Colonic mucosa (tissue), 4 donors: ENCODE results near the gene ALAS2. TPM values are rescaled to one million over a fixed set of nuclear protein-coding genes. Genes with fewer than 3 reads are reported as not detected.
A peak's percentile ranks its signal among the peaks of the same experiment; 100 is the strongest.
"Not testable (repeated sequence)": the region's sequence is repeated elsewhere in the genome, so short reads cannot be mapped to it uniquely, and the experiment has no call there.

Experiments used
- DNase-seq: peaks from one replicate; pipeline ENCODE4 v3.0.0-alpha.2; 2020
- H3K27ac ChIP-seq: fragments of 200-600 bp; one replicate; pipeline ENCODE4 v1.8.0; 2021
- H3K27me3 ChIP-seq: fragments of 200-600 bp; one replicate; pipeline ENCODE4 v1.8.0; 2021
- H3K36me3 ChIP-seq: fragments of 200-600 bp; one replicate; pipeline ENCODE4 v1.8.0; 2021
- H3K4me1 ChIP-seq: fragments of 200-600 bp; one replicate; pipeline ENCODE4 v1.8.0; 2021; ENCODE audit warnings: mild to moderate bottlenecking
- H3K4me3 ChIP-seq: fragments of 200-600 bp; one replicate; pipeline ENCODE4 v1.8.0; 2021
- H3K9ac ChIP-seq, 2 donors: one replicate each; pipeline ENCODE4 v1.7.0; 2013; ENCODE audit warnings: control low read depth in 2 of 2, low read depth in 2 of 2, low read length in 2 of 2
- H3K9me3 ChIP-seq: fragments of 200-600 bp; one replicate; pipeline ENCODE4 v1.8.0; 2021
- intact Hi-C: fragments of 100-400 bp; cut with DNase I; formaldehyde crosslinking; loops from one replicate; pipeline ENCODE4 v1.14.1; 2022
- total RNA-seq, 2 donors: library from RNA; stranded (reverse); fragmentation: NEBNext Ultra II Directional in 1 of 2; extraction: Animal tissue kit (Norgen Biotek cat#: 25700) in 1 of 2; gene quantifications; one replicate each; pipeline ENCODE4 v1.2.1, GENCODE V29; 2021
- TF ChIP-seq, protein P1 (sequence below): fragments of 200-600 bp; IDR thresholded peaks from one replicate; pipeline ENCODE4 v1.8.0; 2022; ENCODE audit warnings: antibody characterized with exemption, mild to moderate bottlenecking
- donor health status: healthy.
- donor health status: DM: no; HTN: no; CAD: no.
- donor health status: DM: no; HTN: no; CAD: no.

Gene ALAS2
- under 1 TPM in 1 of 2 donors, not detected in 1; 0.74 TPM for total RNA-seq

- Histone ChIP-seq H3K27me3 (no peaks in the 10 kb centered on the region), H3K36me3 (no peaks in the 10 kb centered on the region), H3K9me3 (no peaks in the 10 kb centered on the region), H3K4me3 (no peak within 1 kb of the TSS), H3K9ac (no peak within 1 kb of the TSS), H3K27ac (no peak within 1 kb of the TSS), H3K4me1 (no peaks in the 10 kb centered on the region)
- TF ChIP-seq, protein P1, sequence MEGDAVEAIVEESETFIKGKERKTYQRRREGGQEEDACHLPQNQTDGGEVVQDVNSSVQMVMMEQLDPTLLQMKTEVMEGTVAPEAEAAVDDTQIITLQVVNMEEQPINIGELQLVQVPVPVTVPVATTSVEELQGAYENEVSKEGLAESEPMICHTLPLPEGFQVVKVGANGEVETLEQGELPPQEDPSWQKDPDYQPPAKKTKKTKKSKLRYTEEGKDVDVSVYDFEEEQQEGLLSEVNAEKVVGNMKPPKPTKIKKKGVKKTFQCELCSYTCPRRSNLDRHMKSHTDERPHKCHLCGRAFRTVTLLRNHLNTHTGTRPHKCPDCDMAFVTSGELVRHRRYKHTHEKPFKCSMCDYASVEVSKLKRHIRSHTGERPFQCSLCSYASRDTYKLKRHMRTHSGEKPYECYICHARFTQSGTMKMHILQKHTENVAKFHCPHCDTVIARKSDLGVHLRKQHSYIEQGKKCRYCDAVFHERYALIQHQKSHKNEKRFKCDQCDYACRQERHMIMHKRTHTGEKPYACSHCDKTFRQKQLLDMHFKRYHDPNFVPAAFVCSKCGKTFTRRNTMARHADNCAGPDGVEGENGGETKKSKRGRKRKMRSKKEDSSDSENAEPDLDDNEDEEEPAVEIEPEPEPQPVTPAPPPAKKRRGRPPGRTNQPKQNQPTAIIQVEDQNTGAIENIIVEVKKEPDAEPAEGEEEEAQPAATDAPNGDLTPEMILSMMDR = no peak
- no peak for DNase-seq
- intact Hi-C loops = no loop called here
These were observed at the start of gene ALAS2 for GRCh38 chrX:55030271-55031205. ALAS2 (minus strand) TSS chrX:55030977; CDS start chrX:55026000, 4,977 bp downstream.

- TF ChIP-seq, protein P1 = no peak
These were observed 44.2 kb upstream of the ALAS2 start, which contains the start of gene PAGE2B for GRCh38 chrX:55074851-55075467. PAGE2B (plus strand) TSS chrX:55075030; CDS start chrX:55076042, 1,012 bp downstream.

GRCh38 chrX:55072286-55072685 is 41.5 kb upstream of the ALAS2 start:
- no peaks in the 10 kb centered on the region for H3K36me3 ChIP-seq
- no peak overlapping the region for H3K4me3 ChIP-seq
- H3K27me3 ChIP-seq = no peaks in the 10 kb centered on the region
- intact Hi-C loops = no loop called here
- DNase-seq = no peak
- H3K27ac ChIP-seq = no peak overlapping the region
- H3K4me1 ChIP-seq = no peaks in the 10 kb centered on the region
- H3K9me3 ChIP-seq = no peaks in the 10 kb centered on the region
- TF ChIP-seq, protein P1 = no peak
- no peak overlapping the region for H3K9ac ChIP-seq

More at GRCh38 chrX:55074851-55075467, 44.2 kb upstream of the ALAS2 start, which contains the start of gene PAGE2B:
- H3K9ac ChIP-seq = no peak within 1 kb of the TSS
- no peaks in the 10 kb centered on the region for H3K36me3 ChIP-seq
- intact Hi-C loops = no loop called here
- no peak for DNase-seq
- H3K4me3 ChIP-seq = no peak within 1 kb of the TSS
- no peaks in the 10 kb centered on the region for H3K27me3 ChIP-seq
- H3K9me3 ChIP-seq = no peaks in the 10 kb centered on the region
- H3K4me1 ChIP-seq = no peaks in the 10 kb centered on the region
- H3K27ac ChIP-seq = no peak within 1 kb of the TSS

GRCh38 chrX:55067180-55067579 is 36.4 kb upstream of the ALAS2 start:
- intact Hi-C loops, H3K9ac ChIP-seq, DNase-seq, H3K36me3 ChIP-seq, H3K4me1 ChIP-seq, H3K27ac ChIP-seq, H3K9me3 ChIP-seq, H3K27me3 ChIP-seq, H3K4me3 ChIP-seq: not testable (repeated sequence)

DNA sequence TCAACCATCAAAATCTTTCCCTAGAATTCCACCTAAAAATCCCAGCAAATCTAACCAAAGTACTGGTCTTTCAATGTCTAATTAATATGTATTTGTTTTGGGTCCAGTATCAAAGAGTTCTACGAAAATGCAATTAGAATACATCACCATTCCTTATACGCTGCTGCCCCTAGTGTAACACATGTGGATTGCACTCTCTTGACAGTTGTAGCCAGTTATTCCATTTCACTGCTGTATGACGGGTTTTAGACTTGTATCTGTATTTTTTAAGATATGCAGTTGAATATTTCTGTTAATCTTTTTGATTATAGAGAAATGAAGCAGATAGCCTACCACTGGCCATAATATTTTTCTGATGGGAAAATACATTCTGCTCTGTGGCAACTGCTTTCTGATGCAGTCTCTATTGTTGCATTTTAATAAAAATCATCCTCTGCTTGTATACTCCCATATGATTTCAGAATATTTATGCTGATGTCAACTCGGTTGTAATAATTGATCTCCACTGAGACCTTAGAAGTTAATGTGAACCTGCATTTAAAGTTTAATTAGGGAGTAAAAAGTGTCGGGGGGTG is 27.0 kb upstream of the ALAS2 start:
- no peaks in the 10 kb centered on the region for H3K9me3 ChIP-seq
- no peaks in the 10 kb centered on the region for H3K36me3 ChIP-seq
- DNase-seq = peak; percentile 26
- H3K27ac ChIP-seq = no peak overlapping the region
- TF ChIP-seq, protein P1 = peak; percentile 87
- no peak overlapping the region for H3K4me3 ChIP-seq
- no peaks in the 10 kb centered on the region for H3K4me1 ChIP-seq
- intact Hi-C loops = loop anchor here (5.0 kb wide), 1 partner anchor 165 kb away; no protein-coding TSS in a partner anchor
- no peak overlapping the region for H3K9ac ChIP-seq
- H3K27me3 ChIP-seq = no peaks in the 10 kb centered on the region
